ENCODE measurements around the gene ZNF839. TPM values are rescaled to one million over a fixed set of nuclear protein-coding genes. Genes with fewer than 3 reads are reported as not detected.
A peak's percentile ranks its signal among the peaks of the same experiment; 100 is the strongest.

The ZNF839 gene
- total and polyA plus RNA-seq, 2 experiments from 2014 or later, result 7.9 to 10.0 TPM

DNA sequence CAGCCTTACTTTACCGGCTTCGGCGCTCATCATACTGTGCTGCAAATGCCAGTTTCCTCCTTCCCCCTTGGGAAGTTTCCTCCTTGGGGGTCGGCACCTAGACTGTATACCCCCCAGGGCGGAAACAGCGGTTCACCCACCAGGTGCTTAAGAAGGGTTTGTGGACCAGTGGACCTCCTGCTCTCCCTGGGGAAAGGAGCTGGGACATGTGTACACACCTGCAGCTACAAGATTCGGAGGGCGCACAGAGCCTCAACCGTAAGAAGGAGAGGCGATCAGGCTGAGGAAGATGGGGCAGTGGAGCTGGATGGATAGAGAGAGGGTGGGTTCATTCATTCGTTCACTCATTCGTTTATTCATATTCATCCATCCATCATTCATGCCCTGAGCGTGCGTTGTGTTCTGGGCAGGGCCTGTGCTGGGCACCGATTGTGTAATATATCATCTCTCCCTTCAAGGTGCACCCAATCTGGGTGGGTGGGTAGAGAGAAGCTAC, 717 bp upstream of the ZNF839 start (continued):
- TF ChIP-seq ZNF462 (CRISPR knock-in tag; IDR thresholded peaks at IDR 0.05), result no peak
- TF ChIP-seq, protein P1, sequence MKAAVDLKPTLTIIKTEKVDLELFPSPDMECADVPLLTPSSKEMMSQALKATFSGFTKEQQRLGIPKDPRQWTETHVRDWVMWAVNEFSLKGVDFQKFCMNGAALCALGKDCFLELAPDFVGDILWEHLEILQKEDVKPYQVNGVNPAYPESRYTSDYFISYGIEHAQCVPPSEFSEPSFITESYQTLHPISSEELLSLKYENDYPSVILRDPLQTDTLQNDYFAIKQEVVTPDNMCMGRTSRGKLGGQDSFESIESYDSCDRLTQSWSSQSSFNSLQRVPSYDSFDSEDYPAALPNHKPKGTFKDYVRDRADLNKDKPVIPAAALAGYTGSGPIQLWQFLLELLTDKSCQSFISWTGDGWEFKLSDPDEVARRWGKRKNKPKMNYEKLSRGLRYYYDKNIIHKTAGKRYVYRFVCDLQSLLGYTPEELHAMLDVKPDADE (IDR thresholded peaks at IDR 0.05), result no peak; the same call in 1 of the 2 replicates

DNA sequence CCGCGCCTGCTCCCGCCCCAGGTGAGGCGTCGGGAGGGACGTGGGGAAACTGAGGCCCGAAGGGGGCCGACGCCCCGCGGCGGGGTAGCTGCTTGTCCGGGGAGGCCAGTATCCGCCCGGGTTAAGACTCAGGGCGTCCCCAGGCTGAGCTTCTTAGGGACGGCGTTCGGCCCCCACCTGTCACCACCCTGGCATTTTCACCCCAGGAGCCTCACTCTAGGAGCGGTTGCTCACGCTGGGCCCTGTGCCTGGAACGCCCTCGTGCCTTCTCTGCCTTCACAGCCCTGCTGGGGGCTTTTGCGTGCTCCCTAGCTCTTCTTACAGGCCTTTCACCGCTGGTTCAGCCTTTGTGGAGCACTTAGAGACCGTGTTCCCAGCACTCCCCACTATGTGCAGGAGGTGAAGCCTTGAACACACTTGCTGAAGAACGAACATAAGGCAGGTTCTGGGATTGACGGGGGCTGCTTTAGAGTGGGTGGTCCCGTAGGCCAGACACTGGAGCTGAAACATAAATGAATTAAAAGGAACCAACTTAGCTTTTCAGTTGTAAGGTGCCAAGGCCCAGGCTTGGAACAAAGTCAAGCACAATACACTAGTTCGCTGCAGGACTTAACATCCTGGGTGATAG, 601 bp downstream of the ZNF839 start:
- H3K4me3 Mint-ChIP-seq, result peak overlapping the region; percentile 90
- H3K27ac Mint-ChIP-seq, result peak overlapping the region; percentile 82; the same call in 1 of the 2 replicates
- peaks cover 4% of the 10 kb centered on the region; the same call in 2 of the 3 replicates for H3K36me3 Mint-ChIP-seq (ENCODE audit: low read depth)
- H3K9me3 Mint-ChIP-seq, result 0 out of 3 replicates have a peak, but pooled peaks cover 5% of the 10 kb centered on the region
- H3K27me3 Mint-ChIP-seq (ENCODE audit: insufficient read depth, low read depth, poor library complexity), result peaks cover 22% of the 10 kb centered on the region
- no peaks in the 10 kb centered on the region for H4K20me1 ChIP-seq (replicated peaks; ENCODE audit: insufficient read depth)
- peaks cover 28% of the 10 kb centered on the region for H3K4me1 Mint-ChIP-seq
- DNase-seq (ENCODE audit: low spot score) (peak; percentile 65), ATAC-seq (peak; percentile 5)
- no peaks in the 10 kb centered on the region for H3K79me2 ChIP-seq (replicated peaks; ENCODE audit: insufficient read depth)
- peak overlapping the region; percentile 62 for H3K4me3 ChIP-seq
- peak overlapping the region; percentile 96 for H3K4me2 ChIP-seq
- H2AFZ ChIP-seq, result peak overlapping the region; percentile 89
- H3K36me3 ChIP-seq (ENCODE audit: insufficient read depth), result no peaks in the 10 kb centered on the region
- H3K9me2 ChIP-seq (ENCODE audit: insufficient read depth), result no peaks in the 10 kb centered on the region
- peaks cover 27% of the 10 kb centered on the region for H3K4me1 ChIP-seq (ENCODE audit: insufficient read depth)
- H3K27me3 ChIP-seq (ENCODE audit: insufficient read depth), result peaks cover 11% of the 10 kb centered on the region
- peaks cover 19% of the 10 kb centered on the region; the same call in 1 of the 2 replicates for H3F3A ChIP-seq (replicated peaks; ENCODE audit: low read depth)
- H3K27ac ChIP-seq (ENCODE audit: low read depth), result no peak overlapping the region
- TF ChIP-seq CTCF (conservative IDR thresholded peaks at IDR 0.05; ENCODE audit: low read depth in 2 of 2) (no peak), ZNF114 (CRISPR knock-in tag; IDR thresholded peaks at IDR 0.05) (no peak), CREB1 (CRISPR knock-in tag; IDR thresholded peaks at IDR 0.05; ENCODE audit: low read depth) (no peak), EZH2phosphoT487 (IDR thresholded peaks at IDR 0.05; ENCODE audit: unreplicated experiment) (no peak), EZH2 (IDR thresholded peaks at IDR 0.05; ENCODE audit: low read depth, unreplicated experiment) (no peak), JUNB (IDR thresholded peaks at IDR 0.05; ENCODE audit: unreplicated experiment) (no peak), NANOG (IDR thresholded peaks at IDR 0.05; ENCODE audit: borderline replicate concordance) (no peak)
- TF ChIP-seq, protein P1 (IDR thresholded peaks at IDR 0.05), result no peak

Measured in GM23338 (cell line).